Uterus (tissue), 2 donors: ENCODE results near the gene GFPT2.

Experiments used
- POLR2A ChIP-seq, 2 donors: fragments of 450-650 bp; IDR thresholded peaks; one replicate each; pipeline ENCODE4 v1.6.1; 2016; ENCODE audit warnings: antibody characterized with exemption in 2 of 2, mild to moderate bottlenecking in 1 of 2, moderate library complexity in 1 of 2
- TF ChIP-seq, protein P1 (sequence below), 4 experiments: fragments of 200-600 bp in 2 of 4; fragments of 450-650 bp in 2 of 4; sonication (generic) in 2 of 4; IDR thresholded peaks; one replicate each; pipeline ENCODE4 v1.5.1; 2016 to 2019; ENCODE audit warnings: antibody characterized with exemption in 4 of 4, mild to moderate bottlenecking in 2 of 4, moderate library complexity in 1 of 4

DNA sequence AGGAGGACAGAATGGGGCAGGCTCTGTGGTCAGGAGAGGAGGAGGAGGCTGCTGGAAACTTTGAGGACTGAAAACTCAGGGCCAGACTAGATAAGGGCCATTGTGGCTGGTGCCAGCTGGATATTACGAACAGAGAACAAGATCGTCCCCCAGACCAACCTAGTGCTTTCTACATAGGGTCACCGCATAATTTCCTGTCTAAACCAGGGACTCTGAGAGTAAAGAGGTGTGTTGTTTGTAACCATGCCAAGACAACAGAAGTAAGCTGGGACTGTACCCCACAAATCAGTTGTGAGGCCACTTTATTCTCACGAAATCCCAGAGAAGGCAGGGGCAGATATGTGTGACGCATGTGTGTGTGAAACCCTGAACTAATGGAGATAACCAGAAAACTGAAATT is 20.3 kb upstream of the GFPT2 start:
- TF ChIP-seq, protein P1, sequence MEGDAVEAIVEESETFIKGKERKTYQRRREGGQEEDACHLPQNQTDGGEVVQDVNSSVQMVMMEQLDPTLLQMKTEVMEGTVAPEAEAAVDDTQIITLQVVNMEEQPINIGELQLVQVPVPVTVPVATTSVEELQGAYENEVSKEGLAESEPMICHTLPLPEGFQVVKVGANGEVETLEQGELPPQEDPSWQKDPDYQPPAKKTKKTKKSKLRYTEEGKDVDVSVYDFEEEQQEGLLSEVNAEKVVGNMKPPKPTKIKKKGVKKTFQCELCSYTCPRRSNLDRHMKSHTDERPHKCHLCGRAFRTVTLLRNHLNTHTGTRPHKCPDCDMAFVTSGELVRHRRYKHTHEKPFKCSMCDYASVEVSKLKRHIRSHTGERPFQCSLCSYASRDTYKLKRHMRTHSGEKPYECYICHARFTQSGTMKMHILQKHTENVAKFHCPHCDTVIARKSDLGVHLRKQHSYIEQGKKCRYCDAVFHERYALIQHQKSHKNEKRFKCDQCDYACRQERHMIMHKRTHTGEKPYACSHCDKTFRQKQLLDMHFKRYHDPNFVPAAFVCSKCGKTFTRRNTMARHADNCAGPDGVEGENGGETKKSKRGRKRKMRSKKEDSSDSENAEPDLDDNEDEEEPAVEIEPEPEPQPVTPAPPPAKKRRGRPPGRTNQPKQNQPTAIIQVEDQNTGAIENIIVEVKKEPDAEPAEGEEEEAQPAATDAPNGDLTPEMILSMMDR (IDR thresholded peaks at IDR 0.05) = no peak
- TF ChIP-seq POLR2A (IDR thresholded peaks at IDR 0.05) = no peak
